ENCODE results near the gene NOL3. TPM values are rescaled to one million over a fixed set of nuclear protein-coding genes. Genes with fewer than 3 reads are reported as not detected.

Gene NOL3
- total RNA-seq, 1 donor from 2014 or later, result 8.8 TPM

DNA sequence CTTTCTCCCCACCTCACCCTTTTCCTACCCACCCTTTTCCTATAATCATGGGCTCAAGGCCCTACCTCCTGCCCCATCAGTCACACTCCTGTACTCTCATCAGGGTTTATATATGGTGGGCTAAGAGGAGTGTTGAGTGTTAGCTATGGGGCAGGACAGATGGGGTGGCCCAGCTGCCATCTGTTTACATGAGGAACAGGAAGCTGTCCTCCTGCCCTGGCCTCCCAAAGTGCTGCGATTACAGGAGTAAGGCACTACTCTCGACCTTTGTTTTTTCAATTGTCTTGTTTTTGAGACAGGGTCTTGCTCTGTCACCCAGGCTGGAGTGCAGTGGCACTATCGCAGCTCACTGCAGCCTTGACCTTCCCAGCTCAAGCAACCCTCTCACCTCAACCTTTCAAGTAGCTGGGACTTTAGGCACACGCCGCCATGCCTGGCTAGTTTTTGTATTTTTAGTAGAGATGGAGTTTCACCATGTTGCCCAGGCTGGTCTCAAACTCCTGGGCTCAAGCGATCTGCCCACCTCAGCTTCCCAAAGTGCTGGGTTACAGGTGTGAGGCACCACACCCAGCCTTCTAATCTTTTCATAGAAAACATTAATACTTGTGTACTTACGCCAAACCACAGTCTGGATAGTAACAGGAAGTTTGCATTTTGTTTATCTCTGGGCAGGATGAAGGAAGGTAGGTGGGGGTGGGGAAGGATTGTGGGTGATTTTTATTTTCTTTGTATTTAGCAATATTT, 12.3 kb upstream of the NOL3 start:
- no peaks in the 10 kb centered on the region for H3K36me3 Mint-ChIP-seq (ENCODE audit: unreplicated experiment)
- H3K9me3 Mint-ChIP-seq (ENCODE audit: unreplicated experiment), result peaks cover 5% of the 10 kb centered on the region
- DNase-seq, result no peak
- H3K27ac Mint-ChIP-seq (ENCODE audit: unreplicated experiment), result no peak overlapping the region
- peak overlapping the region; percentile 79 for H3K4me3 Mint-ChIP-seq (ENCODE audit: unreplicated experiment)
- H3K4me1 Mint-ChIP-seq (ENCODE audit: low read depth, unreplicated experiment), result peaks cover 3% of the 10 kb centered on the region
- TF ChIP-seq, protein P1, sequence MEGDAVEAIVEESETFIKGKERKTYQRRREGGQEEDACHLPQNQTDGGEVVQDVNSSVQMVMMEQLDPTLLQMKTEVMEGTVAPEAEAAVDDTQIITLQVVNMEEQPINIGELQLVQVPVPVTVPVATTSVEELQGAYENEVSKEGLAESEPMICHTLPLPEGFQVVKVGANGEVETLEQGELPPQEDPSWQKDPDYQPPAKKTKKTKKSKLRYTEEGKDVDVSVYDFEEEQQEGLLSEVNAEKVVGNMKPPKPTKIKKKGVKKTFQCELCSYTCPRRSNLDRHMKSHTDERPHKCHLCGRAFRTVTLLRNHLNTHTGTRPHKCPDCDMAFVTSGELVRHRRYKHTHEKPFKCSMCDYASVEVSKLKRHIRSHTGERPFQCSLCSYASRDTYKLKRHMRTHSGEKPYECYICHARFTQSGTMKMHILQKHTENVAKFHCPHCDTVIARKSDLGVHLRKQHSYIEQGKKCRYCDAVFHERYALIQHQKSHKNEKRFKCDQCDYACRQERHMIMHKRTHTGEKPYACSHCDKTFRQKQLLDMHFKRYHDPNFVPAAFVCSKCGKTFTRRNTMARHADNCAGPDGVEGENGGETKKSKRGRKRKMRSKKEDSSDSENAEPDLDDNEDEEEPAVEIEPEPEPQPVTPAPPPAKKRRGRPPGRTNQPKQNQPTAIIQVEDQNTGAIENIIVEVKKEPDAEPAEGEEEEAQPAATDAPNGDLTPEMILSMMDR (IDR thresholded peaks at IDR 0.05; ENCODE audit: partially characterized antibody, unreplicated experiment), result no peak
- peaks cover 38% of the 10 kb centered on the region for H3K27me3 Mint-ChIP-seq (ENCODE audit: unreplicated experiment)

GRCh38 chr16:67158637-67159600, 11.4 kb upstream of the NOL3 start:
- Mint-ChIP-seq H3K36me3 (ENCODE audit: unreplicated experiment) (no peaks in the 10 kb centered on the region), H3K27me3 (ENCODE audit: unreplicated experiment) (peaks cover 34% of the 10 kb centered on the region), H3K4me3 (ENCODE audit: unreplicated experiment) (peak overlapping the region; percentile 79), H3K9me3 (ENCODE audit: unreplicated experiment) (peaks cover 5% of the 10 kb centered on the region), H3K4me1 (ENCODE audit: low read depth, unreplicated experiment) (peaks cover 3% of the 10 kb centered on the region), H3K27ac (ENCODE audit: unreplicated experiment) (no peak overlapping the region)
- DNase-seq, result no peak
- TF ChIP-seq, protein P1 (IDR thresholded peaks at IDR 0.05; ENCODE audit: partially characterized antibody, unreplicated experiment), result no peak

- TF ChIP-seq, protein P1 (IDR thresholded peaks at IDR 0.05; ENCODE audit: partially characterized antibody, unreplicated experiment), result no peak
- Mint-ChIP-seq H3K36me3 (ENCODE audit: unreplicated experiment) (no peaks in the 10 kb centered on the region), H3K9me3 (ENCODE audit: unreplicated experiment) (peaks cover 5% of the 10 kb centered on the region), H3K4me3 (ENCODE audit: unreplicated experiment) (peak overlapping the region; percentile 34), H3K27me3 (ENCODE audit: unreplicated experiment) (peaks cover 33% of the 10 kb centered on the region), H3K4me1 (ENCODE audit: low read depth, unreplicated experiment) (peaks cover 3% of the 10 kb centered on the region), H3K27ac (ENCODE audit: unreplicated experiment) (no peak overlapping the region)
- DNase-seq, result no peak
Measured at GRCh38 chr16:67161595-67162058, 8.7 kb upstream of the NOL3 start.

DNA sequence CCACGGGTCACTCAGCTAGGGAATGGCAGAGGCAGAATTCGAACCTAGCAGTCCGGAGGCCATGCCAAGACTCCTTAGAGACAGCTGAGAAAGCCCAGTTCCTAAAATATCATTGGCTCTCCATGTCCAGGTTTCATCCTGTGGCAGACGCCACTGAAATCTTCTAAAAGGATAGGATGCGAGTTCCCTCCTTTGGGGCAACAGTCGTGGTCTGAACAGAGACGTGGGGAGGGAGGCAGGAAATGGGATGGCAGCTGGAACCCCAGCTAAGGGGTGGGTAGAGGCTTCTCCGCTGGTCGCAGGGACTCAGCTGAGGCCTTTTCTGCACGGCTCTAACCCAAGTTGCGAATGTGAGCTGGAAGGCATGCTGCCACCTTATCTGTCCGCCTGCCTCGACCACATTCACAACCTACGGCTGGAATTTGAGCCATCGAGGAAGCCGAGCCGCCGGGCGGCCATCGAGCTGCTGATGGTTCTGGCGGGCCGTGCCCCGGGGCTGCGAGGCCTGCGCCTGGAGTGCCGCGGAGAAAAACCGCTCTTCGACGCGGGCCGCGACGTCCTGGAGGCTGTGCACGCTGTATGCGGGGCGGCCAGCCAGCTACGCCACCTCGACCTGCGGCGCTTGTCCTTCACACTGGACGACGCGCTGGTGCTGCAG, 7.7 kb upstream of the NOL3 start:
- DNase-seq, result no peak
- Mint-ChIP-seq H3K4me3 (ENCODE audit: unreplicated experiment) (peak overlapping the region; percentile 34), H3K4me1 (ENCODE audit: low read depth, unreplicated experiment) (peaks cover 3% of the 10 kb centered on the region), H3K27me3 (ENCODE audit: unreplicated experiment) (peaks cover 29% of the 10 kb centered on the region), H3K36me3 (ENCODE audit: unreplicated experiment) (no peaks in the 10 kb centered on the region), H3K9me3 (ENCODE audit: unreplicated experiment) (peaks cover 4% of the 10 kb centered on the region), H3K27ac (ENCODE audit: unreplicated experiment) (no peak overlapping the region)
- TF ChIP-seq, protein P1 (IDR thresholded peaks at IDR 0.05; ENCODE audit: partially characterized antibody, unreplicated experiment), result no peak
